GM13976 (cell line): ENCODE results near the gene SETD1A.

Experiments
- DNase-seq: peaks from one replicate; pipeline ENCODE4 v3.0.0; 2012; ENCODE audit warnings: low spot score
- CTCF ChIP-seq: IDR thresholded peaks from 2 replicates; pipeline ENCODE4 v1.5.1; 2012; ENCODE audit warnings: borderline replicate concordance, mild to moderate bottlenecking; ENCODE audit not compliant: insufficient read depth; ENCODE audit errors: extremely low read depth, missing control alignments, control extremely low read depth
- in situ Hi-C: fragments of 300-500 bp; cut with MboI; formaldehyde crosslinking; loops from one replicate; pipeline ENCODE4 v1.12.0; 2022; ENCODE audit warnings: low sequenced_read_pairs, mixed read lengths, inconsistent platforms; ENCODE audit not compliant: unreplicated experiment

SETD1A gene

DNA sequence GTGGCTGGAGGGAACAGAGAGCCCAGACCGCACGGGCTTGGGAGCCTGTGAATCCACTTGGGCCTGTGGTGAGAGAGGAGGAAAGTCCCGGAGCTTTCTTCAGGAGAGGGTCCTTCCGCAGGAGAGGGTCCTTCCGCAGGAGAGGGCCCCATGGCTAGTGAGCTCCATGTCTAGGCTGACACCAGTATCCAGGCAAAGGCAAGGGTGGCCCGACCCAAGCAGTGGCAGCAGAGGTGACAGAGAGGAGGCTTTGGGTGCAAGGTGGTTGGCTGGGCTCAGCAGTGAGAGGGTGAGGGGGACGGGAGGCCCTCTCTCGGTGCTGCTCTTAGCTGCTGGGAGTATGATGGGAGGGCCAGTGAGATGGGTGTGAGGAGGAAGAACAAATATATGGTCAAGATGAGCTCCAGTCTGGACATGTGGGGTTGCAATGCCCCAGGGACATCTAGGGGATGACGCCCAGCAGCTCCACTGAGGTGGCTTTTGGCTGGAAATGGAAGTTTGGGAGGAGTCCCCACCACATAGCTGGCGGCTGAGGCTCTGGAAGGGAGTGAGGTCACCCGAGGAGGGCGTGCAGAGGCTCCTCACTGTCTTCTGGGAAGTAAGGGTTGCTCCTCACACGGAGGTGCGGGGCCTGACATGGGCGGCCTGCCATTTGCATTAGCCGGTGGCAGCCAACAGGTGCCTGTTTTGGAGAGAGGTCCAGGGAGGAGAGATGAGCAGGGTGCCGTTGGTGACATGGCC lies 25.2 kb downstream of the SETD1A start:
- in situ Hi-C loops: loop anchor here (25.0 kb wide), 1 partner anchor 455 kb away; the partner anchor contains the start of genes COX6A2 and ZNF843
- no peak for TF ChIP-seq CTCF
- no peak for DNase-seq

DNA sequence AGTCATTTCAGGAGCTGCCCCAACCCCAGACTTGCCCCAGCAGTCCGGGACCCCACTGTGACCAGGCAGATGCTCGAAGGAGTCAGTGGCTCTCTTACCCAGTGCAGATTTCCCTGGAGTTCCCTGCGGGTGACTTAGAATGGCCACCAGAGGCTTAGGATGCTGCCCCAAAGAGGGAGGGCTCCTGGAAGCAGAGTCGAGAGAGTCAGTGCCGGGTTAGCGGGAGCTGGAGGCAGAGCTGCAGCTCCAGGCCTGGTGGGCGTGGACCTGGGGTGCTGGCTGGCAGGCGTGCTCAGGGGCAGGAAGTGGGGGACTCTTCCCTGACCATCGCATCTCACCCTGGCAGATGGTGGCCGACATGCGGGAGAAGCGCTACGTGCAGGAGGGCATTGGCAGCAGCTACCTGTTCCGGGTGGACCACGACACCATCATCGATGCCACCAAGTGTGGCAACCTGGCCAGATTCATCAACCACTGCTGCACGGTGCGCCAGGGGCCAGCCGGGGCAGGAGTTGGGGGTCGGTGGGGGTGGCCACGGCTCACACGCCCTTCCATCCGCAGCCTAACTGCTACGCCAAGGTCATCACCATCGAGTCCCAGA lies 25.8 kb downstream of the SETD1A start:
- TF ChIP-seq CTCF: no peak
- in situ Hi-C loops: loop anchor here (25.0 kb wide), 1 partner anchor 454 kb away; the partner anchor contains the start of genes COX6A2 and ZNF843
- no peak for DNase-seq

DNA sequence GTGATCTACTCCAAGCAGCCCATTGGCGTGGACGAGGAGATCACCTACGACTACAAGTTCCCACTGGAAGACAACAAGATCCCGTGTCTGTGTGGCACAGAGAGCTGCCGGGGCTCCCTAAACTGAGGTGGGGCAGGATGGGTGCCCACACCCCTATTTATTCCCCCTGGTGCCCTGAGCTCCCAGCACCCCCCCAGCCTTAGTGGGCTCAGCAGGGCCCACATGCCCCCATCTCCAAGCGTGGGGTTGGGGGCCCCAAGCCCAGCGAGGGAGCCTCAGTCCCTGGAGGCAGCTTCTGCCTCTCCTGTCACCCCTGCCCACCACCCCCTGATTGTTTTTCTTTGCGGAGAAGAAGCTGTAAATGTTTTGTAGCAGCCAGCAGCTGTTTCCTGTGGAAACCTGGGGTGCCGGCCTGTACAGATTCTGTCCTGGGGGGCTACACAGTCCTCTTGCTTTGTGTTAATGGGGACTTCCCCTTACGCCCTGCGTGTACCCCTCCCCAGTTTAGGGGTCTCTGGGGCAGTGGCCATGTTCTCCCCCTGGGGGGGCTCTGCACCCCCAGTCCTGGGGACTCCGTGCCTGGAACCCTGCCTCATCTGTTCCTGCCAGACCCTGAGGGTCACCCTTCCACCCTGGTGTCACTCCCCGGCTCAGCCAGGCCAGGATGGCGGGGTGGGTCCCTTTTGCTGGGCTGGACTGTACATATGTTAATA lies 26.5 kb downstream of the SETD1A start:
- no peak for TF ChIP-seq CTCF
- DNase-seq: no peak
- in situ Hi-C loops: loop anchor here (25.0 kb wide), 1 partner anchor 453 kb away; the partner anchor contains the start of genes COX6A2 and ZNF843

DNA sequence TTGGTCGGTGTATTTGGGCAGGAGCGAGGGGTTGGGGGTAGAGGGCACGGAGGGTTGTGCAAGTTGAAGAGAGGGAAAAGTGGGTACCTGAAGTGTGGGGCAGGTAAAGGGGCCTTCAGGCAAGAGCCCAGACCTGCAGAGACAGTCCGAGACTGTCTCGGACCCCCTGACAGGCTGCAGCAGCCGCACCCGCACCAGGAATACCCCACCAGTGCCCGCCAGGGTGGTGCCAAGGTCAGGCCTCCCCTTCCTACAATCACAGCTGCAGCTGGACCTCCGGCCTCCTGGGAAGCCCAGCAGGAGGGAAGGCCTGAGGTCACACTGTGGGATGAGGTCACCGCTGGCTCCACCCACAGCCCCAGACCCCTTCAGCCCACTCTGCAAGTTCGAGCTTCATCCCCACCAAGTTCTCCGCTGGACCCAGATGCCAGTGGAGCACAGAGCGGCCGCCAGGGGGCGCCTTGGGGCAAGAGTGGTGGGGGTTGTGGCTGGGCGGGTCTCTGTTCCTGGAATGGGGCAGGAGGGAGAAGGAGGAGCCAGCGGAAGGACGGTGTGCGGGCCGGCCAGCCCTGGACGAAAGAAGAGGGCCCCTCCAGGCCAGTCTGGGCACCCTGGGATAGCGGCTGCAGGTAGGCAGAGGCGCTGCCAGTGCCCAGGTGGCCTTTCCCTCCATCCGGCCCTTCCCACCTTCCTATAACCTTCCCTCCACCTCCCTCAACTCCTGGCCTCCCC lies 27.3 kb downstream of the SETD1A start, which contains the start of gene HSD3B7:
Gene HSD3B7, plus strand, starts transcription at position 539 of the 732 bp plus-strand sequence. CDS start 452 bp downstream, outside the sequence.
- TF ChIP-seq CTCF: peak; percentile 85
- in situ Hi-C loops: loop anchor here (25.0 kb wide), 1 partner anchor 452 kb away; the partner anchor contains the start of genes COX6A2 and ZNF843
- peak; percentile 95 for DNase-seq

DNA sequence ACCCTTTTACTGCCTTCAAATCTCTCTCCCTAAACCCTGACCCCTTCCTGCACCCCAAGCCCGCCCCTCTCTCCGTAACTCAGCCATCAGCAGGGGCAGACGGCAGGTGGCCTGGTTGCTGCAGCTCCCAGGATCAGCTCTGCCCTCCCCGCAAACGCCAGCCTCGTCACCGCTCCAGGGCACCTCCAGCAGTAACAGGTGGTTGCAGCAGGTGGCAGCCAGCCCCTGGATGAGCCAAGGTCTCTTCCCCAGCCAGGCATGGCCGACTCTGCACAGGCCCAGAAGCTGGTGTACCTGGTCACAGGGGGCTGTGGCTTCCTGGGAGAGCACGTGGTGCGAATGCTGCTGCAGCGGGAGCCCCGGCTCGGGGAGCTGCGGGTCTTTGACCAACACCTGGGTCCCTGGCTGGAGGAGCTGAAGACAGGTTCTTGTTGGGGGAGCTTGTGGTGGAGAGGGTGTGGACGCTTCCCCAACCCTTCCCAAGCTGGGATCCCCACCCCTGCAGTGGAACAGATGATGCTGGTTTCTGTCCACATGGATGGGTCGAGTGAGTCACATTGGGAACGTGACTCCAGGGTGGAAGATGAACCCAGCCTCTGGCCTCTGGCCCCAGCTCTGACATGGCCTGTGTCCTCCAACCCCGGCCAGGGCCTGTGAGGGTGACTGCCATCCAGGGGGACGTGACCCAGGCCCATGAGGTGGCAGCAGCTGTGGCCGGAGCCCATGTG lies 28.0 kb downstream of the SETD1A start:
- TF ChIP-seq CTCF: no peak
- no peak for DNase-seq
- in situ Hi-C loops: loop anchor here (25.0 kb wide), 1 partner anchor 452 kb away; the partner anchor contains the start of genes COX6A2 and ZNF843
